ENCODE results near the gene CREB3L1.
"Not testable (repeated sequence)": the region's sequence is repeated elsewhere in the genome, so short reads cannot be mapped to it uniquely, and the experiment has no call there.

CREB3L1 gene

DNA sequence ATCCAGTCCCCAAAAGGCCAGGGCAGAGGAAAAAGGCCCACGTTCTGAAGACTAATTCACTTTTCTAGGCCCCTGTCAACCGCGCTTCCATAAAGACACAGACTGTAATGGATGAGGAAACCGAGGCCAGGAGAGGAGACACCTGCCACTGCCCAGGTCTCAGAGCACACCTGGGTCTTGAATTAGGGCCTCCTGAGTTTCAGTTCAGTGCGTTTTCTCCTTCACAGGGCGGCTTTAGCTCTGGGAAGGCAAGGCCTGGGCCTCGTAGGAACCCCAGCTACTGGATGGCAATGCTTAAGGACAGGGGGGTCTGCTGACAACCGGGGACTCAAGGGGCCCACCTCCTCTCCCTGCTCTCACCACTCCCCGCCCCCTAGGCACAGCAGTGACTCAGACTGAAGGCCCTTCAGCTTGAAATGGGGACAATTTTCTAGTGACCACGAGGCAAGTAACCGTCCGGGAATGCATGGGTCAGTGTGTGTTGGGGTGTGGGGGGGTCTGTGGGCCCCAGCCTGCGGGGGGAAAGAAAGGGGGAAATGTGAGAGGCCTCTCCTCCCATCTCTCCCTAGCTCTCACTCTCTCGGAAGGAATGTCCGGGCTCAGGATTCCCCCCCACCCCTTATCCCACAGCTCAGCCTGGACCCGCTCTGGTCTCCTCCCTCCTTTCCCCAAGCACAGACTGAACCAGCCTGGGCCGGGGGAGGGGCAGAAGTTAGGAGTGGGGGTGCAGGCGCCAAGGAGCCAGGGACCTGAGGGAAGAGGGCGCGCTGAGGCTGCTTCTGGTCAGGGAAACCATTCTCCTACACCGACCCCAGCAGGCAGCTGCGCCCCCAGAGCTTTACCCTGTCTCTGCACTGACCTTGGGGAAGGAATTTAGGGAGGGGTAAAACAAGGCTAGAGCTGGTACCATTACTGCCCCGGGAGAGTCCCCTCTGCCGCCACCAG, 17.2 kb downstream of the CREB3L1 start:
- no peak for FAIRE-seq
- DNase-seq (ENCODE audit: insufficient read length, low spot score), result no peak

DNA sequence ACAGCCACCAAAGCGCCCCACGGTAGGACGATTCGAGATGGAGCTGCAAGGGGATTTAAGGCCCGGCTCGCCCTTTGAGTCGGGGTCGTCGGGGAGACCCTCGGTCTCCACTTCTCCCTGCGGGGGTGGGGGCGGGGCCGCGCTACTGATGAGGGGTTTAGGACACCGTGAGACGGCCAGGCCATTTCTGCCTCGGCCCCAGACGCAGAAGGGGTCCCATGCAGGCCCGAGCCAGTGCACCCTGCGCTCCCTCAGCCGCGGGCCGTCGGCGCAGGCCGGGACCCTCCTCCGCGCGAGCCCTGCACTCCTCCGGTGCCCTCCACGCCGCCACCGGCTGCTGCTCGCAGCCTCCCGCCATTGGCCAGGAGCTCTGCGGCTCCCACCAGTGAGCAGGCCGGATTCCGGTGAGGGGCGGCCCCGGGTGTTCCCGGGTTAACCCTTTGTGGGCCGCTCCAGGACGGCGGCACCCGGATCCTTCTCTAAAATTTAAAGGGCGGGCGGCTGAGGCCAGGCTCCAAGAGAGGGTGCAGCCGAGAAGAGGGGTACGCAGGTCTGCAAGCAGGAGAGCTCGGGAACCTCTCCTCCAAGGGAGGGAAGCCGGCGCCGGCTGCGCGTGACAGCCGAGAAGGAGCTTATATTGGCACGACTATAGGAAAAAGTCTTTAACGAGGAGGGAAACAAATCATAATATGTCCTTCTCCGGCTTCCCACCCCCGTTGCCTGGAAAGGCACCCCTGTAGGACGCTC, 18.0 kb downstream of the CREB3L1 start:
- DNase-seq (ENCODE audit: insufficient read length, low spot score) (peak; percentile 70), FAIRE-seq (no peak)

DNA sequence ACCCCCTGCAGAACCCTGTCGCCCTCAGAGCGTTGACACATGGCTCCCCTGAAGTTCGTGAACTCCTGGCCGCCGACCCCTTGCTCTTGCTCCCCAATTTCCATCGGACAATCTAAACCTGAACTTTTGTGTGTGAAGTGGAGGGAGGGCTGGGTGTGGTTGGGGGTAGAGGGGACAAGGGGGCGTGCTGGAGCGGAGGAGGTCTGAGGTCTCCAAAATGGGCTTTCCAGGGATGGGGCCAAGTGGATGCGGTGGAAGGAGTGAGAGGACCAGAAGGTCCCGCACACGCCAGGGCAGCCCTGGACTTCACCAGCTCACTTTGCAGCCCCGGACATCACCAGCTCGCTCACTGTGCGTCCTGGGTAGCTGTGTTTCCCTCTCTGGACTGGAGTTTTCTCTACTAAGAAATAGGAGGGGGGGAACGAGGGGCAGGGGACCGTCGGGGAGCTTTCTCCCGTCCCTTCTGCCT, 18.6 kb downstream of the CREB3L1 start:
- FAIRE-seq (no peak), DNase-seq (ENCODE audit: insufficient read length, low spot score) (no peak)

DNA sequence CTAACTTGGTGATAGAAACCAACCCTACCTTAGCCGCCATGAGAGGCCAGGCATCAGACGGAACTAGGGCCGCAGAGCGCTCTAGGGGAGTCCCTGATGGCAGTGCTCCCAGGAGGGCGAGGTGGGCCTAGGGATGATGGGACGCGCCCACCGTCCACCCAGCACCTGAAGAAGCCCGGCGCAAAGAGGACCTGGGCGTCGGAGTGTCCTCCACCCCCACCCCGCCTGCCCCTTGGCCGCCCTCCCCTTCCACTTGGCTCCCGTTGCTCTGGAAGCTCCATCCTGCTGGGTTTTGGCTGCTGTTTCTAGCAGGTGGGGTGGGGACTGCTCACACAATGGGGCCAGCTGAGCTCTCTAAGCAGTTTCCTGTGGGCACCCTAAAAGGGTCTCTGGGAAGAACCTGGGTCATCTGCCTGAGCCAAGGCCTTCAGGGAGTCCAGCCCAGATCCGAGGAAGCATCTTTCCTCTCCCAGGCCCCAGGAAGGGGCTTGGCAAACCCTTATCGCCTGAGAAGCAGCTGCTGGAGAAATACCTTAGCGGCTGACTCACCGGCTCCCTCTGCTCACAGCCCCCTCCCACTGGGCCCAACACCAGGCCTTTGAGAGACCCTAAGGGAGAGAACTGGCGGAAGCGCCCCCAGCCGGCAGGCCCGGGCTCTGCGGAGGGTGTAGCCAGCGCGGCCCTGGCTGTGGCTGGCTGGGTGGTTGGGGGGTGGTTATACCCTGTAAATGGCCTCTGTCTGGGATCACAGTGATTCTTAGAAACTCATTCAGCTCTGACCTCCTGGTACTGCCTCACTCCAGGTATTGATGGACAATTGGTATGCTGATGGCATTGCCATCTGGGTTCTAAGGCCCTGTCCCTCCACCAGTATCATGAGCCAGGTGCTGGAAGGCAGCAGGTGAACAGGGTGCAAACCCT, 19.3 kb downstream of the CREB3L1 start:
- DNase-seq (ENCODE audit: insufficient read length, low spot score), result no peak
- FAIRE-seq, result no peak

DNA sequence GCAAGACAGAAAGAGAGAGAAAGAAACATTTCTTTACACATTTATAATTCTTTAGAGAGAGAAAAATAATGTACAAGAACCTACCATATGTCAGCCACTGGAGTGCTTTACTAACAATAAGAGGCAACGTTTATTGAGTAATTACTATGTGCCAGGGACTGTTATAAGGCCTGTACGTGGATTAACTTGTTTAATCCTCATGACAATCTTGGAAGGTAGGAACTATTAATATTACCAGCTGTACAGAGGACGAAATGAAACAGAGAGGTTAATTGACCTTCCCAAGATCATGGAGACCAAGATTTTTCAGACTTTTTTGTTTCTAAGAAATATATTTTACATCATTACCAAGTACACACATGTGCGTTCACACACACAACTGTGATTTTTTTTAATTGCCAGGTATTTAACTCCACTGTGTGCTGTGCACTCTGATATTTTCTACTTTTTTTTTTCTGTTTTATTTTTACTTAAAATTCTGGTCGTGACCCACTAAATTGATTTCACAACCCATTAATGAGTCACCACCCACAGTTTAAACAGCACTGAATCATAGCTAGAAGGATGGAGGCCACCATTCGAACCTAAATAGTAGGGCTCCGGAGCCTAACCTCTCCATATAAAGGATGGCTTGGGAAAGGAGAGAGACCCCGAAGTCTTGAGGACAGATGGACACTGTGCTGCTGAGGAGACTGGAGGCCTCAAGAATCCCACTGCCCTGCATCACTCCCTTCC, 21.4 kb downstream of the CREB3L1 start:
- FAIRE-seq (no peak), DNase-seq (ENCODE audit: insufficient read length, low spot score) (no peak)

DNA sequence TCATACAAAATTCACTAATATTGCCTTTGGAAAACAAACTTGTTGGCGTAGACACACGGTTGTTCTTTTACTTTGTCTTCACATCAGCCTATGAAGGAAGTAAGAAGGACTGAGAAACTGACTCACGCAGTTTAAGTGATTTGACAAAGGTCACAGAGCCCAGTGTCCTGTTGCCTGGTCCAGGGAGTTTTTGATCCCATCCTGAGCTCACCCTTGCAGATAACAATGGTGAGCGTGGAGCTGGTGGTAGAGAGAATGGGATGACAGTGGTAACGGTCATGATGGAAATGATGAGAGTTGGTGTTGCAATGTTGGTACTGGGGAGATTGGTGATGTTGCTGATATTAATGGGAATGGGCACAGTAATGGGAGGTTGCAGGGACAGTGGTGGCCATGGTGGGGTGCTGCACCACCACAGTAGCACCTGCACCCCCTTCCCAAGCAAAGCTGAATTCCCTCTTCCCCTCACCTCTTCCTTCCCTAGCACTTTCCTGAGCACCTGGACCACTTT, 22.0 kb downstream of the CREB3L1 start:
- DNase-seq (ENCODE audit: insufficient read length, low spot score), result no peak
- FAIRE-seq, result no peak

DNA sequence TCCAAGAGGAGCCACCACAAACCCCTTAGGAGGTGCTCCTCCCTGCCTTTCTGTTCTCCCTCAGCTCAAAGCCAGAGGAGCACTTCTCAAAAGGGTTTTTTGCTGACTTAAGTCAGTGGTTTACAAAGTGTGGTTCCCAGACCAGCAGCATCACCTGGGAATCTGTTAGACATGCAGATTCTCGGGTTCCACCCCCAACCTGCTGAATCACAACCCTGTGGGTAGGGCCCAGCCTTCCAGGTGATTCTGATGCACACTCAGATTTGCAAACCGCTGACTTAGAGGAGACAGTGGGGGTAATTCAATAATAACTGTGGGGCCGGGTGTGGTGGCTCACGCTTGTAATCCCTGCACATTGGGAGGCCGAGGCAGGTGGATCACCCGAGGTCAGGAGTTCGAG, 22.8 kb downstream of the CREB3L1 start:
- DNase-seq (ENCODE audit: insufficient read length, low spot score) (no peak), FAIRE-seq (no peak)

DNA sequence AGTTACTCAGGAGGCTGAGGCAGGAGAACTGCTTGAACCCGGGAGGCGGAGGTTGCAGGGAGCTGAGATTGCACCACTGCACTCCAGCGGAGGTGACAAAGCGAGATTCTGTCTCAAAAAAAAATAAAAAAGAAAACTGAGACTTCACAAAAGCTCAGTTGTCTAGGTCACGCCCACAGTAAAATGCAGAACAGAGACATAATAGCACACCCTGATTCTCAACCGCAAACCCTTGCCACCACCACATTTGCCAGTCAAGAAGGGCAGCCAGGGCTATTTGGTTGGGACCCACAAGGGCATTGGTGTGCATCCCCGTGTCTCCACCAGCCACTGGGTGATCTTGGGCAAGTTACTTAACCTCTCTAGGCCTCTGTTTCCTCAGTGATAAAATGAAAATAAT, 25.4 kb downstream of the CREB3L1 start:
- DNase-seq (ENCODE audit: insufficient read length, low spot score), result peak; percentile 46
- FAIRE-seq, result peak; percentile 37

DNA sequence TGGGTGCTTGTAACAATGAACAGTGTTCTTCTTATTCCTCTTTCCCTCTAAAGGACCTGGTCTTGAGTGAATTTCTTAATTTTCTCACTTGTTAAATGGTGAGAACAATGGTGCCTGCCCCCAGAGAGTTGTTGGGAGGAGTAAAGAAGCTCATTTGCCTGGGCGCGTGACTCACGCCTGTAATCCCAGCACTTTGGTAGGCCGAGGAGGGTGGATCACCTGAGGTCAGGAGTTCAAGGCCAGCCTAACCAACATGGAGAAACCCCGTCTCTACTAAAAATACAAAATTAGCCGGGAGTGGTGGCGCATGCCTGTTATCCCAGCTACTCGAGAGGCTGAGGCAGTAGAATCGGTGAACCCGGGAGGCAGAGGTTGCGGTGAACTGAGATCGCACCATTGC, 26.6 kb downstream of the CREB3L1 start:
- not testable (repeated sequence) for FAIRE-seq; DNase-seq (ENCODE audit: insufficient read length, low spot score)

DNA sequence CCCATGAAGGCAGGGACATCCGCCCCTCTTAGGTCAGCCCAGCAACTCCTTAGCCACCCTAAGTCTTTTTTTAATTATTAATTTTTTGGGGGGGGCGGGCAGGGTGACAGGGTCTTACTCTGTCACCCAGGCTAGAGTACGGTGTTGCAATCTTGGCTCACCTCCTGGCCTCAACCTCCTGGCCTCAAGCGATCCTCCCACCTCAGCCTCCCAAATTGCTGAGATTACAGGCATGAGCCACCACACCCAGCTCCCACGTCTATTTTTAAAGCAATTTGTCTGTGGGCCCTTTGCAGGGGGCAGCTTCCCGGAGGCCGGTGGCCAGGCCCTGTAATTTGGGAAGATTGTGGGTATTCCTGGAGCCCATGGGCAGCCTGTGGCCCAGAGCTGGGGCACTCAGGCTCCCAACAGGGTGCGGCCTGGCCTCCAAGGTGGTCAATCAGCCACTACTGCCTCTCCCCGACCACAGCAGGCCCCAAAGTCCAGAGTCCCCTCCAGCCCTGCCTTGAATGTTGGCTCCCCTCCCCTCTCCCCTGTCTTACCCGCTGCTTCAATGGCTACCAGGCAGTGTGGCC, 27.2 kb downstream of the CREB3L1 start:
- FAIRE-seq (no peak), DNase-seq (ENCODE audit: insufficient read length, low spot score) (no peak)

DNA sequence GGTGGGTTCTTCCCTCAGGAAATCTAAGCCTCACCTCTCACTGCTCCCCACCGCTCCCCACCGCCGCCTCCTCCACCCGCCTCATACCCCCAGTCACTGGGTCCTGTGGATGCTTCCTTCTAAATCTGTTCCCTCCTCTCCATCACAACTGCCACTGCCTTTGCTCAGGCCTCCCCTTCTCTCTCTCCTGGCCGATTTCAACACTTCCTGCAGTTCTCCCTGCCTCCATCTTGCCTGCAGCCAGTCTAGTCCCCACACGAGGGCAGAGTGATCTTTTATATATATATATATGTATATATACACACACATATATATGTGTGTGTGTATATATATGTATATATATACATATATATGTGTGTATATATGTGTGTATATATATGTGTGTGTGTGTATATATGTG, 27.8 kb downstream of the CREB3L1 start:
- DNase-seq (ENCODE audit: insufficient read length, low spot score) (no peak), FAIRE-seq (no peak)

DNA sequence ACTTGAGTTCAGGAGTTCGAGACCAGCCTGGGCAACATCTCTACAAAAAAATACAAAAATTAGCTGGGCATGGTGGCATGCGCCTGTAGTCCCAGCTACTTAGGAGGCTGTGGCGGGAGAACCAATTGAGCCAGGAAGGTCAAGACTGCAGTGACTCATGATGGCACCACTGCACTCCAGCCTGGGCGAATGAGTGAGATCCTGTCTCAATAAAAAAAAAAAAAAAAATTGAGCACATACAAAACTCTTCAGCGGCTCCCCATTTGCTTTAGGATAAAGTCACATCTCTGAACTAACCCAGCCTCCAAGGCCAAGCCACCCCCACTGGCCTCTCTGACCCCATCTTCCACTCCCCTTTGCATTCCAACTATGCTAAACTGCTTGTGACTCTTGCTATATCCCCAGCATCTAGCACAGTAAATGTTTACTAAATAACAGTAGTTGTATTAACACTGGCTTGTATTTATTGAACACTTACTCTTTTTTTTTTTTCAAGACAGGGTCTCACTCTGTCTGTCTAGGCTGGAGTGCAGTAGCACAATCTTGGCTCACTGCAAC, 28.9 kb downstream of the CREB3L1 start:
- DNase-seq (ENCODE audit: insufficient read length, low spot score), result no peak
- FAIRE-seq, result no peak

DNA sequence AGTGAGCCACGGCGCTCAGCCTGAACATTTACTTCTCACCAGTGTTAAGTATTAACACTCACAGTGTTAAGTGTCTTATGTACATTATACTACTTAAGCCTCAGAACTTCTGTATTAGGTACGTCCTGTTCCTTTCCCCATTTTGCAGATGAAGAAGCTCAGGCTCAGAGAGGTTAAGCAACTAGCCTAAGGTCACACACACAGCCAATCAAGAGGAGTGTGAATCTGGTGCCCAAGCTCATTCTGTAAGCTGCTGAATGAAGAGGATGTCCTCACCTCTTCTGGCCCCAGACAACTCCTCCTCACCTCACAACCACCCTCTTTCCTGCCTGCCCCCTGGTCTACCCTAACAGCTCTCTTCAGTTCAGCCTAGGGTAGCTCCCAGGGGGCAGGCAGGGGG, 29.9 kb downstream of the CREB3L1 start:
- no peak for FAIRE-seq
- no peak for DNase-seq (ENCODE audit: insufficient read length, low spot score)

DNA sequence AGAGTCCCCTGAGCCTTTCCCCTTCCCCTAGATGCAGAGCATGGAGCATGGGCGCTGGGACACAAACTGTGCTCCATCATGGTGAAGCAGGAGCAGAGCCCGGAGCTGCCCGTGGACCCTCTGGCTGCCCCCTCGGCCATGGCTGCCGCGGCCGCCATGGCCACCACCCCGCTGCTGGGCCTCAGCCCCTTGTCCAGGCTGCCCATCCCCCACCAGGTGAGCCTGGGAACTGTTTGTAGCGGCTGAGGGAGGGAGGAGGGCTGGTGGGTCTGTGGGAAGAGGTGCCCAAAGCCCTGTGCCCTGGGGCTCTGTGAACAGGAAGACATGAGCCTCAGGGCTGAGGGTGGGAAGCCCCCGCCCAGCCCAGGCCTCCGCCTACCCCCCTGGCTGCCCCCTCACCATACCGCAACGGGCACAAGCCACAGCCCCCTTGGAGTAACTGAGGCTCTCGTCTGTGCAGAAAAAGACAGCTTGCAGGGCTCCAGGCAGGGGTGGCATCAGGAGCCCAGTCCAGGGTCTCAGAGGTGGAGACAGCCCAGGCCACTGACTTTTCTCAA, 30.4 kb downstream of the CREB3L1 start:
- FAIRE-seq, result no peak
- DNase-seq (ENCODE audit: insufficient read length, low spot score), result no peak

DNA sequence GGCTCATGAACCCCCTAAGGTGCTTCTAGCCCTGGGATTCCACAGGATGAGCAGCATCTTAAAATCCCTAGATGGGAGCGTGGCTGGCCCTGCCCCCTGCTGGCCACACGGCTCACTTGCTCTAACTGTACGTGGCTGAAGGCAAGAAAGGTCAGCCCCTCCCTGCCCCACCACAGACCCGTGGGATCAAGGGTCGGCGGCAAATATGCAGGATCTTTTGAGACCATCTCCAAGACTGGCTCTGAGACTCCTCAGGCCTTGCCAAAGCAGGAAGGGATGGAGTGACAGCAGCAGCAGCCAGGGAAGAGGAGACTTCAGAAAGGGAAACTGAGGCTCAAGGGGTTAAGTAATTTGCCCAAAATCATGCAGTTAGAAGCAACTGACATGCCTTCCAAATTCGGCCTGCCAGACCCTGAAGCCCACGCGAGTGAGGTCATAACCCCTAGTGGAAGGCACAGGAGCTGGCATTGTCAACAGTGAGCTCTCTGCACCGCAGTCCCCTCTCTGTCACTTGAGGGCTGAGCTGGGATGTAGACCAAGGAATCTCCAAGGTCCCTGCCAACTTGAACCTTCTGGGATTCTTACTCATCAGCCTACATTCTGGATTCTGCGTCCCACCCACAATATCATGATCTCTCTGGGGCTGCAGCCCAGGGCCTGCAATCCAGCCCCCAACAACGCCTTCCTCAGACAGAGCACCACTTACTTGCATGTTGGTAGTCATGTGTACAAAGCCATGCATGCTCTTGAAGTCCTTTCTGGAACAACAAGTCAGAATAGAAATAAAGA, 31.4 kb downstream of the CREB3L1 start:
- DNase-seq (ENCODE audit: insufficient read length, low spot score), result peak; percentile 74
- no peak for FAIRE-seq

DNA sequence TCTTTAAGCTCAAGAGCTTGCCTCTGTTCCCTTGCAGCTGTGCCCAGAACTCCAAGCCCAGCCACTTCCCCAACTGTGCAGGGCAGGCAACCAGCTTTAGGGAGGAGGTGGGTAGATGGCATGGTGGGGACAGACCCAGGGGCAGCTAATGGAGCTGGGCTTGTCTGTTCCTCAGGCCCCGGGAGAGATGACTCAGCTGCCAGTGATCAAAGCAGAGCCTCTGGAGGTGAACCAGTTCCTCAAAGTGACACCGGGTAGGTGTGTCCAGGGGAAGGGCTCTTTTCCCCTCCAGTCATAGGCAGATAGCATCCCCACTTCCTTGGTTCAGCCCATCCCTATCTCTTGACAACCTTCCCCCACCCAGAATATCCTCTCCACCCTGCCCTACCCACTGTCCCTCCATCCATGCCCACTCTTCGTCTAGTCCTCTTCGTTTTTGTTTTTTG, 32.4 kb downstream of the CREB3L1 start:
- FAIRE-seq (no peak), DNase-seq (ENCODE audit: insufficient read length, low spot score) (no peak)

DNA sequence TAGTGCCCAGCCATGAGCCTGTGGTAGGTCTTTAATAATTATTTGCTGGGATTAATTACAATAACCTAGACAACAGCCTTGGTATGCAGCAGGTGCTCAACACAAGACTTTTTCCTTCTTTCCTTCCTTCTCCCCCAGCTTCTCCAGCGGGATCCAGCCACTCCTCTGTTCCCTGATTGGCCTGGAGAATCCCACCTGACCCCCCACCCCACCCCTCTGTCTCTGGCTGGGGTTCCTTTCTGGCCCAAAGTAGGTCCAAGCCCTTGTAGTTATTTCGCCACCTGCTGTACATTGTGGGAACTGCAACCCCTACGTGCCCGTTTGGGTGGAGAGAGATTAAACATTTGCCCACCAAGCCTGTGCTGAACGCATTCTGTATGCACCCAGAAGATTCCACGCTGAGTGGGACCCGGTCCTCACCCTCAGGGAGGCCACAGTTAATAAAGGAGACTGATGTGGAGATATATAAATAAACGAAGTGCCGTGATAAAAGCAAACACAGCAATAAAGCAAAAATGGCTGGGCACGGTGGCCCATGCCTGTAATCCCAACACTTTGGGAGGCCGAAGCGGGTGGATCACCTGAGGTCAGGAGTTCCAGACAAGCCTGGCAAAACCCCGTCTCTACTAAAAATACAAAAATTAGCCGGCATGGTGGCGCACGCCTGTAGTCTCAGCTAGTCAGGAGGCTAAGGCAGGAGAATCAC, 37.7 kb downstream of the CREB3L1 start:
- peak; percentile 80 for FAIRE-seq

More for the DNA sequence above, 37.7 kb downstream of the CREB3L1 start:
- DNase-seq (ENCODE audit: insufficient read length, low spot score), result peak; percentile 74

Data from GM19239 (cell line).